ENCODE measurements around the gene MAP3K4. TPM values are rescaled to one million over a fixed set of nuclear protein-coding genes. Genes with fewer than 3 reads are reported as not detected.

The MAP3K4 gene
- polyA plus RNA-seq, 4 donors, result 32.4 to 40.7 (median 35.5) TPM

DNA sequence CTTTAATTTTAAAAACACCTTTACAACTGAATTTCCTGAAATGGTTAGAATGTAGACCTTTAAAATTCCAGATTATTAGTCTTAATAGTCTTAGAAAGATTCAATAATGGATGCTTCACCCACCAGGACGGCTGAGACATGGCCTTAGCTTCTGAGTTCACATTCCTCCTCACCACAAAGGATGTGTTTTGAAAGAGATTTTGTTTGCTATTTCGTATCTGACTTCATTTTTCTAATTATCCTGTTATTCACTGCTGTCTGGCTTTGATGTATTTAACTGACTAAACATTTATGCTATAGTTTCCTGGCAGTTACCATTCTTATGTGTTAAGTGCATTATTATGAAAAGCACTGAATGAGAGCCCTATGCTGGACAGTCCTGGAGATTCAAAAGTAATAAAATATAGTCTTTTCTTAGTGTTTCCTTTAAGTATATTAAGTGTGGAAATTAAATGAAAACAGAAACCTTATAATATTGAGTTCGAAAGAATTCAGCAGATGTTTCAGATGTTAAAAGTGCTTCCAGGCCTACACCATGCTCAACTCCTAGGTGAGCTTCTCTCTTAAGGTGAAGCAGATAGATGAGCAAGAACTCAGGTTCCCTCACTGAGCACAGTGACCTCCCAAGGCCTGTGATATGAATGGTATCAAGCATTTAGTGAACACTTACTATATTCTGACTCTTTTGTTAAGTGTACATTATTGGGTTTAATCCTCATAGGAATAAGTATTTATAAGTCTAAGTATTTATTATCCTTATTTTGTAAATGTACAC is 40.3 kb downstream of the MAP3K4 start:
- no peak for DNase-seq (ENCODE audit: low read depth in 4 of 4, low spot score in 3 of 4)

DNA sequence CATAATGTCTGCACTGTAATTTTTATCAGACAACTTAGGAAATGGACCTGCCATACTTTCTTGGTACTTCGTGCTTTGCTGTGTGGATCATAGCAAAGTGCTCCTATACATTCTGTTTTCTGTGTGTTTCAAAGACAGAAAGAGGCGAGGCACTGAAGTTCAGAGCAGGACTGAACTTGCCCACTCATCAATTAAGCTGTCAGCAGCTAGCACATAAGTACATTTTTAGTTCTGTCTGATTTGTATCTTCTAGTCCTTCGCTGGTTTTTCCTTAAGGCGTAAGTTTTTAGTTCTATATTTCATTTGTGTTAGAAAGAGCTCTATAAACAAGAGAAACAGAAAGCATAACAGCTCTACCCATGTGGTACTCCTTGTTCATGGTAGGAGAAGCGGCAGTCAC is 42.1 kb downstream of the MAP3K4 start:
- no peak for DNase-seq (ENCODE audit: low read depth in 4 of 4, low spot score in 3 of 4)

DNA sequence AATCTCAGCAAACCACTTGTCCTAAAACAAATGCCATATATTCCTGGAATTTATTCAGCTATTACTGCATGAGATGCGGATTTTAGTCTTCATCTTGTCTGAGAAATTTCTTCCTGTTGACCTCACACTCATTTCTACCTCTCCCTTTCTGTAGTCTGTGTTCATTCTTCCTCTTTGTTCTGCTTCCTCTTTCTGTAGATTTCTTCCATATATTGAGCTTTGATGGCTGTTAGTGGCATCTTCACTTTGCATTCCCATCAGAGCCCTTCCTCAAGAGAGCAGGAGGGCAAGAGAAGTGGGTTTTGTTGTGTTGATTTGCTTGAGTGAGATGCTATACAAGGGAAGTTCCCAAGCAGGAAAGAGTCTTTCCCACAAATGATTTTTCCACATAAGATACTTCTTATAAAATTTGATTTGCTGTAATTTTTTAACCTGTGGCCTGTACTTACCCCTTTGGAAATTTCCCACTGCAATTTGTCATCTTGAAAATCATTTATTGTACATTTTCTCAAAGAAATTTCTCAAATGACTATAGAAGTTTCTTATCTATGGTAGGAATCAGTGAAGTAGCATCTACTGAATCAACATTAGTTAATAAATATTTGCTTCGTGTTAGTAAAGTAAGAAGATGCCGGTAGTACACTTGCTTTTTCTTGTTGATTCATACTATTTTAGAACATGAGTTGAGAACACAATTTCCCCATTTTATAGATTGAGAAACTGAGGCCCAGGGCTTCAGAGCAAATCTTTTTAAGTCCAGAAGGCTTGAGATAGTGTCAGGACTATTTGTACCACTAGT is 43.8 kb downstream of the MAP3K4 start:
- no peak for DNase-seq (ENCODE audit: low read depth in 4 of 4, low spot score in 3 of 4)

DNA sequence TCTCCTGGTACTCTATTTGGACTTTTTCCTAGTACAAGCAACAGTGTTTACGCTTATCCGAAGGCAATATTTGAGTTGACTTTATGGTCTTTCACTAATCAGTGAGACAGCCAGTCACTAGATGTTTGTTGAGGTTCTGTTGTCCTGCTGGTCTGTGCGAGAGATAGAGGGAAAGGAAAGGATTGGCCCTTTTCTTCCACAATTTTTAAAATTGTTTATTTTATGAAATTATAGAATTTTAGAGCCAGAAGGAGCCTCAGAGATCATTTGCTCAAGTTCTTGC is 44.4 kb downstream of the MAP3K4 start:
- DNase-seq (ENCODE audit: low read depth in 4 of 4, low spot score in 3 of 4), result no peak

DNA sequence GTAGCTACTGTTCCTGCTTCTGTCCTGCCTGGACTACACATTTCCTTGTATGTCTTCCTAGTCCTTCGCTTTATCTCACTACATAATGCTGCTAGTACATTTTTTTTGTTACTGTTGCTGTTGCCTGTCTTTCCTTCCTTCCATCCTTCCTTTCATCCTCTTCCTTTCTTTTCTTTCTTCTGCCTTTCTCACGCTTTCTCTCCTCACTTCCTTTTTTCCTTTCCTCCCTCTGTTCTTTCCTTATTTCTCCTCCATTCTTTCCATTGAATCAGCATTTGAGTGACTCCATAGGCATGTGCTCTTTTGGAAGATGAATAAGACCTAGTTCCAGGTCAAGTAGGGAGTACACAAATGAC is 46.3 kb downstream of the MAP3K4 start:
- no peak for DNase-seq (ENCODE audit: low read depth in 4 of 4, low spot score in 3 of 4)

DNA sequence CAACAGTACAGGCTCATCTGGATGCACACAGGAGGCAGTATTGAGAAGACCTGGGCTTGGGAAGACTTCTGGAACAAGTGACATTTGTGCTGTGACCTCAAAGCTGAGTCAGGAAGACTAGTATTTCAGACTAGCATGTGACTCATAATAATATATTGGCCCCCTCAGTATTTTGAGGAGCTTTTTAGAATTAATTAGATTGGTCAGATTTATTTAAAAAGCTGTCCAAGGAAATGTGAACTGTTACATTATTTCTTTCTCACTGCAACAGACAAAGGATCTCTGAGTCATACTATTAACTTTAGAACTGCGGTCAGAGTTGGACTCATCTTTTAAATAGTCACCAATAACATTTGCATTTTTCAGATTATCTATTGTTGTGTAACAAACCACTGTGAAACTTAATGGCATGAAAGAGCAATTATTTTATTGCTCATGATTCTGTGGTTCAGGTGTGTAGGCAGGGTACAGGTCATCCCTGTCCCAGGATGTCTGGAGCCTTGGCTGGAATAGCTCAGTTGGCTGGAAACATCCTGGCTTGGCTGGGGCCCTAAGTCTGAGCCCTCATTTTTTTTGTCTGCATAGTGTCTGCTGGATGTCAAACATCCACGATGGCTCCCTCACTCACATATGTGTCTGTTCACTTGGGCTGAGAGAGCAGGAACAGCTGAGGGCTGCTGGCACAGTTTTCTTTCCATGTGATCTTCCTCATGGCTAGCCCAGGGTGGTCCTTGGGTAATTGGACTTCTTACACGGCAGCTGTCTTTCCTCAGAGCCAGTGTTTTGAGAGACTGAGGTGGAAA is 46.9 kb downstream of the MAP3K4 start:
- DNase-seq (ENCODE audit: low read depth in 4 of 4, low spot score in 3 of 4), result peak in 2 of 4 donors; percentile 12

DNA sequence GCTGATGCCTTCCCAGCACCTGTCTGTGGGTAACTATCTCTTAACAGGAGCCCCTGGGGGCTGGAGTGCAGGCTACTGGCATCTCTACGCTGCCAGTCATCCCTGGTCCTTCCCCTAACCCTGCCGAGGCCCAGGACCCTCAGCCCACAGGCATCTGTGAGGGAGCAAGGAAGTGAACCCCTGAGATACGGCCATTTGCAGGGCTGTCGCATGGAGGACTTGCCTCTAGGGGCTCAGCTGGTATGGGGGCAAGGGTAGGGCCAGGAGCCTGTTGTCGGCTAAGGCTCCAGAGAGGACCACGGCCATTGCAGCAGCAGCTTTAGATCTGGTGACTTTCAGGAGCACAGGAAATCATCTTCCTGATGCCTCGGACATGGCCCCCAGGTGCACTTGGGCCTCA is 49.7 kb downstream of the MAP3K4 start:
- no peak for DNase-seq (ENCODE audit: low read depth in 4 of 4, low spot score in 3 of 4)

DNA sequence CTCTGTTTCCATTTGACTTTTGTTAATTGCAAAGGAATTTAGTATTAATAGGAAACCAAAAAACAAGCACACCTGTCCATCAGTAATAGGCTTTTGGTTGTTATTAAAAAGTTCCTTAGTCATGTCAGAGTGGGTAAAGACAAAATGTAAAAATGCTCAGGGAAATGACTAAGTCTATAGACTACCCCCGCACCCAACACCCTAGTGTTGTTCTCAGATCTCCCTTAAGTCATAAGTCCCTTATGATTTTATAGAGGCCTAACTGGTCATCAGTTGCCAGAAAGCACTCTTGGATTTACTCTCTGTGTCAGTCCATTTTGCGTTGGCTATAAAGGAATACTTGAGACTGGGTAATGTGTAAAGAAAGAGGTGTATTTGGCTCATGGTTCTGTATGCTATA is 52.8 kb downstream of the MAP3K4 start:
- DNase-seq (ENCODE audit: low read depth in 4 of 4, low spot score in 3 of 4), result no peak

DNA sequence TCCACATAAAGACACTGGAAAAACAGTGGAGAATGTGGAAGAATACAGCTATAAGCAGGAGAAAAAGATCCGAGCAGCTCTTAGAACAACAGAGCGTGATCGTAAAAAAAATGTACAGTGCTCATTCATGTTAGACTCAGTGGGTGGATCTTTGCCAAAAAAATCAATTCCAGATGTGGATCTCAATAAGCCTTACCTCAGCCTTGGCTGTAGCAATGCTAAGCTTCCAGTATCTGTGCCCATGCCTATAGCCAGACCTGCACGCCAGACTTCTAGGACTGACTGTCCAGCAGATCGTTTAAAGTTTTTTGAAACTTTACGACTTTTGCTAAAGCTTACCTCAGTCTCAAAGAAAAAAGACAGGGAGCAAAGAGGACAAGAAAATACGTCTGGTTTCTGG is 57.1 kb downstream of the MAP3K4 start:
- DNase-seq (ENCODE audit: low read depth in 4 of 4, low spot score in 3 of 4), result no peak

DNA sequence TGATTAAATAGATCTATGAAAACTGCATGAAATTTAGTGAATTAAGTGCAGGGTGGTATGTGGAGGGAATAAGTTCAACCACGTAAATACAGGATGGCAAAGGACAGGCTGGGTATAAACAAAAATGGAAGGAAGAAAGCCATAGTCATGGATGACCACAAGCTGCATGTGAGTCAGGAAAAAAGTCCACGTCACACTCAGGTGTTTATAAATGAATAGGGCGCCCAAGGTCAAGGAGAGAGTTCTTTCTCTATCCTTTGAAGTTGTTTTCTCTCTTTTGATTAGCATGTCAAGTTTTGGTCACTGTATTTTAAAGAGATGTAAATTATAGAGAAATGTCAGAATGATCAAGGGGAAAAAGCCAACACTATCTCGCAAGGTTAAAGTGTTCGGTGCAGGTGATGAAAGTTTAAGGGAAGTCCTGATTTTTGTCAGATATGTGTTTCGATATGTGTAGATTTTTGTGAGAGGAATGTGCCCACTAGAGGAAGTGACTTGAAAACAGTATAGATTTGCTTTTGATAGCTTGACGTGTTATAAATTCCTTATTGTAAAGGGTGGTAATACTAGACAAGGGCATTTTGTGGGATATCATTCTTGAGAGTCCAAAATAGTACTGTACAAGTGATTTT is 58.7 kb downstream of the MAP3K4 start:
- no peak for DNase-seq (ENCODE audit: low read depth in 4 of 4, low spot score in 3 of 4)

DNA sequence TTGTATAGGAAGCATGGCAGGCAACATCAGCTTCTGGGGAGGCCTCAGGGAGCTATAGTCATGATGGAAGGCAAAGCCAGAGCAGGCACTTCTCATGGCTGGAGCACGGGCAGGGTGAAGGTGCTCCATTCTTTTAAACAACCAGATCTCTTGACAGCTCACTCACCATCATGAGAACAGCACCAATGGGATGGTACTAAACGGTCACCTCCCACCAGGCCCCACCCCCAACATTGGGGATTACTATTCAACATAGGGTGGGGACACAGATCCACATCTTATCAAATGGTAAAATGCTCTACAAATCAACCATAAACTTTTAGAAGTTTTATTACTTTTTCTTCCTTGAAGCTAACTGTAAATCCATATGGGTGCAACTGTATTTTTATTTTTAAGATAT is 61.5 kb downstream of the MAP3K4 start:
- no peak for DNase-seq (ENCODE audit: low read depth in 4 of 4, low spot score in 3 of 4)

DNA sequence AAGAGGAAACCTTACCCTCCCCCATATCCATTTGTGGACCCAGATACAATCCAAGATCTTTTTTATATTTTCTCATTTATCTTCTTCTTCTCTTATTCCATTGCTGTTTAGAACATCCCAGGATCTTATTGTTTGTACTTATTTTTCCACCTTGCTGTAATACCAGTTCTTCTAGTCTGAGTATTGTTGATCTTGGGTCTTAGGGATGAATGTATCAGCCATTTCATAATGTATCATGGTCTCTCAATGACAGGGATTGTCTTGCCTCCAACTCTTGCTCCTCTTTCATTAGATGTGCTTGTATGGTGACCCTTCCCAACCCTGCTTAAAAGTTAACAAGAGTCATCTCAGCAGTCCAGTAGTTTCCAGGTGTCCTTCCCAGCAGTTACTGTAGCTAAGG is 63.3 kb downstream of the MAP3K4 start:
- no peak for DNase-seq (ENCODE audit: low read depth in 4 of 4, low spot score in 3 of 4)

DNA sequence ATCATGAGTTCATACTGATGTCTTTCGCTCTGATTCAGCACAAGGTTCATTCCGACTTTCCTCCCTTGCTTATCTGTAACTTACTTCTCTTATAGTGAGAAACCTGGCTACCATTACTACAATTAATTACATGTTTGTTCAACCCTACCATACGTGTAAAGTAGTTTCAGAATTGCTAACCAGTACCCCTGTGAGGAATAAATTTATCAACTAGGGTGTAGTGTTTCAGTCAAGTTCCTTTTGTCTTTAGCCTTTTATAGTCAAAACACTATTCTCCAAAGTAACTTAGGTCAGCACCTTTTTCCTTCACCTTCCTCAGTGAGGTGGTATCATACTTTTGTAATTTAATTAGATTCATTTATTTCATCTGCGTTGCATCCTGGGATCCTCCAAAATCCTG is 64.9 kb downstream of the MAP3K4 start:
- no peak for DNase-seq (ENCODE audit: low read depth in 4 of 4, low spot score in 3 of 4)

DNA sequence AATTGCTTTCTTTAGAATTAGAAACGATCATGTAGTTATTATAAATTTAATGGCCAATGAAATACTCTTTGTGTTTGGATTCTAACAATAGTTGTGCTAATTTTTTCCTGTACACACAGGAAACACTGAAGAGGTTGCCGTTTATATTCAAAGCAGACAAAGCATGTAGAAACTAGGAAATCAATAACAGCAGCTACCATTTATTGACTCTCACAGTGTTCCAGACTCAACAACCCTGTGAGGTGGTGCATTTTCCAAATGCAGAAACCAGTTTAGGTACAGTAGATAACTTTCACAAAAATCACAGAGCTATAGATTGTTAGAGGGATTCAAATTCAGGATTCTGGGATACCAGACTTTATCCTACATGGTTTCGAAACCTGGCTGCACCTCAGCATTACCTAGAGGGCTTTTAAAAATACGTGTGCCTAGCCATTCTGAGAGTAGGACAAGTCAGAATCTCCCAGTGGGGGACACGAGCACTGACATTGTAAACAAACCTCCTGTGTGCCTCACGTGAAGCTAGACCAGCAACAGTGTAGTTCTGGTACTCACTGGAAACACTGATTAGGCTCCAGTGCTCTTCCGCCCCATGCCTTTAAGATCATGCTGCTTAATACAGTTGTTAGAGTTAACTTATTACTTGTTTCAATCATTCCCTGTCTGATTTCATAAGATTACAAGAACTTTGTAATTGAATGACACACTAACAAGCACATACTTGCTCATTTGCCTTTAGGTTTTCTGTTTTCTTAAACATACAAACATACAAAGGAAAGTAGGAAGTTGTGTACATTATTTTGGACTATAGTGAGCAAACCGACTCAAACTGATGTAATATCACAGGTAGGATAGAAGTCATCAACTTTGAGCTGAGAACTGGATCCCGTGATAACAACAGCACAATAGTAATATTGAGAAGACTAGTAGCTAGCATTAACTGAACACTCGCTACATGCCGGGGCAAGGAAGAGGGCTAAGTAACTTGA is 65.8 kb downstream of the MAP3K4 start:
- DNase-seq (ENCODE audit: low read depth in 4 of 4, low spot score in 3 of 4), result no peak

DNA sequence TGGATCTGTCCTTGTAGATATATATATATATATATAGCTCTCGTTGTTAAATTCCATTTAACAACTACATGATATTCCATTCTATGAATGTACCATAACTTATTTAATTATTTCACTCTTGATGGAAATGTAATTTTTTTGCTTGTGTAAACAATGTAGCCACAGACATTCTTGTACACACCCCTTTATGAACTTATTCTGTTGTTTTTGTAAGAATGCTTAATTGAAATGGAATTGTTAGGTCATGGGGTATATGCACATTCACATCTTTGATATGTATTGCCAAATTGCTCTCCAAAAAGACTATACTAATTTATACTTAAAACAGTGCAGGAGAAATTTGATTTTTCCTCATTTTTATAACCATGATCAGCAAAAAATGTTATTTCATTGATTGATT is 67.2 kb downstream of the MAP3K4 start:
- DNase-seq (ENCODE audit: low read depth in 4 of 4, low spot score in 3 of 4), result no peak

DNA sequence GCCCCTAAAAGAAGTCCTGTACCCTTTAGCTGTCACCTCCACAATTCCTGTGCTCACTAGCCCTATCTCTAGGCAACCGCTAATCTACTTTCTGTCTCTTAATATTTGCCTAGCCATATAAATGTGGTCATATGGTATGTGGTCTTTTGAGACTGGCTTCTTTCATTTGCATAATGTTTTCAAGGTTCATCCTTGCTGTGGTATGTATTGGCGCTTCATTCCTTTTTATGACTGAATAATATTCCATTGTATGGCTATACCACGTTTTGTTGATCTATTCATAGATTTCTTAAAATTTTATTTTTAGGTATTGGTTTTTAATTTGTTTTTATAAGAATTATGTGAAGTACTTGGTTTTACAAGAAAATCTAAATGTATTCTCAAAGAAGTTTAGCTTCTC is 70.0 kb downstream of the MAP3K4 start:
- DNase-seq (ENCODE audit: low read depth in 4 of 4, low spot score in 3 of 4), result no peak

DNA sequence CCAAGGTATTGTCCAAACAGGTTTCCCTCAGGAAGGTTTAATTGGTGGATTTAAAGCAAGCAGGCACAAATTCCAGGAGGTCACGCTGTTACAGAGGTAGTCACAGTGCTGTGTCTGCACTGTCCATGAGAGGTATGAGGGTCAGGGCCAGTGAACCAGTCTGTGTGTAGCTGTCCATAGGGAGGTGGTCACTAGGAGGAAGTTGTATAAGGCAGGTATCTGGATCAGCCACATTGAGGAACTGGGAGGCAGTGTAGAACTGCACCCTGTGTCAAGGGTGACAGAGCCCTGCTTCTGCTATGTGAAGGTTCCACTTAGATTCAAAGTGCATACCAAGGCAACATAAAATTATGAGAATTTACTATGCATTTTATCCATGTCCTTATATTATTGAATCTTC is 73.3 kb downstream of the MAP3K4 start:
- DNase-seq (ENCODE audit: low read depth in 4 of 4, low spot score in 3 of 4), result no peak

DNA sequence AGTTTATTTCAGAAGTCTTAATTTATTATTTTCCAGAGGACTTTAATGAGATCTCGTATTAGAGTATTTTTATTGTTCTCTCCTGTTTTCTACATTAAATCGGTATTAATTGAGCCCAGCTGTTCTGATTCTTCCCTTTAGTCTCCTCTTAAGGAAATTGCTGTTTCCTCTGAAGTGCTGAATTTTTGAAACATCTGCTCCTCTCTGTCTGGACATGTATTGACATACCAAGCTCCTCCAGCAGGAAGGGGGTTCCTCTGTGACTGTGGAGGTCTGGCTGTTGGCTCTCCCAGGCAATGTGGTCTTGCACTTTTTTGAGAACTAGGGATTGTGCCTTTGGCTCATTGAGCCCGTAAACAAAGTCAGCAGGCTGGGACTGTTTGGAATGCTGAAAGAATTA is 74.9 kb downstream of the MAP3K4 start:
- no peak for DNase-seq (ENCODE audit: low read depth in 4 of 4, low spot score in 3 of 4)

DNA sequence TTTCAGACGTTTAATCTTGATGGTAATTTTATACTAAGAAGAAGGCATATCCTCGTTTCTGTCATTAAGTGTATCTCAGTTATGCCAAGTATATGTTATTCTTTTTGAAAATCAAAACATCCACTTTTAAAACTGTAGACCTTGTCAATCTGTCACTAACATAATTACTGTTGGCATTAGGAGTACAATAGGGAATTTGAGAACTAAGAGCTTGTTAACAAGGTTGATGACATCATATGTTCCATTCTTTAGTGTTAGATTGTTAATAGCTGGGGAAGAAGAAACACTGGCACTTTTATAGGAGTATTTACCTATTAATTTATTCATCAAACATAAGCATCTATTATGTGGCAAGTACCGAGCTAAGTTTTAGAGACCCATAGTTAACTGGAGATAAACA is 76.2 kb downstream of the MAP3K4 start:
- DNase-seq (ENCODE audit: low read depth in 4 of 4, low spot score in 3 of 4), result no peak

DNA sequence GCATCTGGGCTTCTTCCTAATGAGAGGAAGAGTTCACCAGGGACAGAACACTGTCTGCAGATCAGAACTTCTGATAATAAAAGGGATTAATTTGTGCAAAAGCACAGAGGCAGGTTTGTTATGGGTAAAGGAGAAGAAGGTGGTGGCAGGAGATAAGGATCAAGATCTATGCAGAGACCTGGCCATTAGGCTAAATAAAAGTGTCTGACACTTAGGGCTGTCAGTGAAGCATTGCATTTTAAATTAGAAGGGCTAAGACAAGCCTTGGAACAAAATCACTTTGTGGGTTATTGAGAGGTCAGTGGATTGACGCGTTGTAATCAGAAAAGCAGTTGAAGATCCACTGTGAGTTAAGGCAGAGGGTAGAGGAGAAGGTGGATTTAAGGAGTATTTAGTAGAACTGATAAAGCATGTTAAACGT is 76.8 kb downstream of the MAP3K4 start:
- no peak for DNase-seq (ENCODE audit: low read depth in 4 of 4, low spot score in 3 of 4)
